Ishikawa (cell line): Measurements from ENCODE around the gene NKX3-2.

Experiments used
- CEBPB ChIP-seq: IDR thresholded peaks from 2 replicates; pipeline ENCODE4 v1.6.1; 2012
- CREB1 ChIP-seq: IDR thresholded peaks from 2 replicates; pipeline ENCODE4 v1.6.1; 2012; ENCODE audit warnings: low read depth
- EGR1 ChIP-seq: IDR thresholded peaks from 2 replicates; pipeline ENCODE4 v1.6.1; 2012
- EP300 ChIP-seq: IDR thresholded peaks from 2 replicates; pipeline ENCODE4 v1.6.1; 2012; ENCODE audit warnings: borderline replicate concordance
- FOXM1 ChIP-seq: IDR thresholded peaks from 2 replicates; pipeline ENCODE4 v1.6.1; 2012; ENCODE audit warnings: low read depth, borderline replicate concordance
- MAX ChIP-seq: IDR thresholded peaks from 2 replicates; pipeline ENCODE4 v1.6.1; 2012
- NFIC ChIP-seq: IDR thresholded peaks from 2 replicates; pipeline ENCODE4 v1.6.1; 2012
- RAD21 ChIP-seq: IDR thresholded peaks from 2 replicates; pipeline ENCODE4 v1.6.1; 2012; ENCODE audit warnings: low read depth
- REST ChIP-seq: IDR thresholded peaks from 2 replicates; pipeline ENCODE4 v1.6.1; 2012; ENCODE audit warnings: low read depth, mild to moderate bottlenecking
- TAF1 ChIP-seq: IDR thresholded peaks from 2 replicates; pipeline ENCODE4 v1.6.1; 2012; ENCODE audit warnings: low read depth, mild to moderate bottlenecking
- YY1 ChIP-seq: IDR thresholded peaks from 2 replicates; pipeline ENCODE4 v1.6.1; 2012; ENCODE audit warnings: low read depth
- ZBTB7A ChIP-seq: IDR thresholded peaks from 2 replicates; pipeline ENCODE4 v1.6.1; 2012; ENCODE audit warnings: low read depth

GRCh38 chr4:13545394-13545808 is 1.1 kb upstream of the NKX3-2 start:
- TF ChIP-seq EP300 (no peak), EGR1 (no peak), RAD21 (no peak), TAF1 (no peak), CEBPB (no peak), REST (no peak), MAX (no peak), CREB1 (no peak), YY1 (no peak), NFIC (no peak), ZBTB7A (no peak), FOXM1 (no peak)
